H9 (cell line): ENCODE results near the gene CLN3. TPM values are rescaled to one million over a fixed set of nuclear protein-coding genes. Genes with fewer than 3 reads are reported as not detected.

Experiments
- DNase-seq: peaks from one replicate; pipeline ENCODE4 v3.0.0-alpha.2; 2017
- H2AFZ ChIP-seq: one replicate; pipeline ENCODE4 v1.6.1; 2013; ENCODE audit warnings: mild to moderate bottlenecking, low read length, control low read depth, moderate library complexity
- H2AK5ac ChIP-seq: 2 replicates; pipeline ENCODE4 v1.6.1; 2013; ENCODE audit warnings: low read length, control low read depth, mixed read lengths; ENCODE audit not compliant: insufficient read length
- H2BK120ac ChIP-seq: one replicate; pipeline ENCODE4 v1.6.1; 2013; ENCODE audit warnings: low read depth, mild to moderate bottlenecking, low read length, control low read depth, inconsistent platforms; ENCODE audit not compliant: poor library complexity, severe bottlenecking
- H2BK12ac ChIP-seq: 2 replicates; pipeline ENCODE4 v1.6.1; 2013; ENCODE audit warnings: low read length, control low read depth, mixed read lengths, low read depth; ENCODE audit not compliant: insufficient read length
- H2BK15ac ChIP-seq: 2 replicates; pipeline ENCODE4 v1.6.1; 2013; ENCODE audit warnings: low read depth, low read length, control low read depth
- H2BK20ac ChIP-seq: one replicate; pipeline ENCODE4 v1.6.1; 2013; ENCODE audit warnings: low read depth, mild to moderate bottlenecking, low read length, control low read depth, inconsistent platforms; ENCODE audit not compliant: poor library complexity, severe bottlenecking
- H2BK5ac ChIP-seq: 2 replicates; pipeline ENCODE4 v1.6.1; 2013; ENCODE audit warnings: low read length, control low read depth, mixed read lengths; ENCODE audit not compliant: insufficient read length
- H3K14ac ChIP-seq: 2 replicates; pipeline ENCODE4 v1.6.1; 2013; ENCODE audit warnings: low read length, control low read depth; ENCODE audit not compliant: insufficient read depth
- H3K18ac ChIP-seq: 2 replicates; pipeline ENCODE4 v1.6.1; 2013; ENCODE audit warnings: low read depth, mild to moderate bottlenecking, mixed read lengths, low read length, control low read depth; ENCODE audit not compliant: insufficient read length
- H3K23ac ChIP-seq: 2 replicates; pipeline ENCODE4 v1.6.1; 2013; ENCODE audit warnings: low read length, control low read depth, mixed read lengths, low read depth; ENCODE audit not compliant: insufficient read length
- H3K23me2 ChIP-seq: 2 replicates; pipeline ENCODE4 v1.6.1; 2013; ENCODE audit warnings: low read depth, mild to moderate bottlenecking, mixed read lengths, low read length, control low read depth; ENCODE audit not compliant: insufficient read length, poor library complexity, severe bottlenecking
- H3K27ac ChIP-seq: 2 replicates; pipeline ENCODE4 v1.5.1; 2013; ENCODE audit warnings: low read length, control low read depth, mixed read lengths, low read depth; ENCODE audit not compliant: insufficient read length
- H3K27me3 ChIP-seq: 2 replicates; pipeline ENCODE4 v1.6.1; 2013; ENCODE audit warnings: low read length, control low read depth, inconsistent platforms; ENCODE audit not compliant: insufficient read depth
- H3K4ac ChIP-seq: 2 replicates; pipeline ENCODE4 v1.6.1; 2013; ENCODE audit warnings: low read depth, mild to moderate bottlenecking, control low read depth, inconsistent platforms, low read length, moderate library complexity
- H3K4me1 ChIP-seq: 2 replicates; pipeline ENCODE4 v1.6.1; 2013; ENCODE audit warnings: low read length, control low read depth, inconsistent platforms; ENCODE audit not compliant: insufficient read depth
- H3K4me2 ChIP-seq: 2 replicates; pipeline ENCODE4 v1.6.1; 2013; ENCODE audit warnings: low read length, control low read depth, mixed read lengths; ENCODE audit not compliant: insufficient read length, insufficient read depth
- H3K56ac ChIP-seq: 2 replicates; pipeline ENCODE4 v1.6.1; 2013; ENCODE audit warnings: low read depth, mild to moderate bottlenecking, mixed read lengths, low read length, control low read depth; ENCODE audit not compliant: insufficient read length
- H3K79me1 ChIP-seq: 2 replicates; pipeline ENCODE4 v1.6.1; 2013; ENCODE audit warnings: low read depth, mild to moderate bottlenecking, moderate library complexity, low read length, control low read depth, inconsistent platforms; ENCODE audit not compliant: insufficient read depth, poor library complexity, severe bottlenecking
- H3K79me2 ChIP-seq: 2 replicates; pipeline ENCODE4 v1.6.1; 2013; ENCODE audit warnings: low read length, control low read depth, inconsistent platforms; ENCODE audit not compliant: insufficient read depth
- H3K9ac ChIP-seq: 2 replicates; pipeline ENCODE4 v1.6.1; 2013; ENCODE audit warnings: low read length, control low read depth, mixed read lengths; ENCODE audit not compliant: insufficient read length; ENCODE audit errors: extremely low read depth
- H3K9me3 ChIP-seq: one replicate; pipeline ENCODE4 v1.6.1; 2013; ENCODE audit warnings: low read depth, low read length, inconsistent platforms; ENCODE audit not compliant: control insufficient read depth
- H3T11ph ChIP-seq: one replicate; pipeline ENCODE4 v1.6.1; 2013; ENCODE audit warnings: mild to moderate bottlenecking, low read length, control low read depth, inconsistent platforms
- H4K20me1 ChIP-seq: one replicate; pipeline ENCODE4 v1.6.1; 2013; ENCODE audit not compliant: control insufficient read depth, insufficient read length, insufficient read depth
- H4K5ac ChIP-seq: 2 replicates; pipeline ENCODE4 v1.6.1; 2013; ENCODE audit warnings: low read depth, mild to moderate bottlenecking, mixed read lengths, low read length, control low read depth; ENCODE audit not compliant: insufficient read length
- H4K8ac ChIP-seq: replicated peaks from 2 replicates; pipeline ENCODE4 v1.6.1; 2013; ENCODE audit warnings: low read length, control low read depth, mixed read lengths, low read depth; ENCODE audit not compliant: insufficient read length
- H4K91ac ChIP-seq: 2 replicates; pipeline ENCODE4 v1.6.1; 2013; ENCODE audit warnings: low read depth, mild to moderate bottlenecking, moderate library complexity, mixed read lengths, low read length, control low read depth; ENCODE audit not compliant: insufficient read length
- H3K27ac Mint-ChIP-seq, 3 experiments: 2 replicates in 2 of 3; 3 replicates in 1 of 3; pipeline ENCODE4 v1.8.0; 2020 to 2021; ENCODE audit warnings: mixed read lengths in 3 of 3, mild to moderate bottlenecking in 1 of 3, moderate library complexity in 1 of 3
- H3K27me3 Mint-ChIP-seq: 2 replicates; pipeline ENCODE4 v1.8.0; 2021; ENCODE audit warnings: low read depth, mild to moderate bottlenecking, moderate library complexity, mixed read lengths
- H3K36me3 Mint-ChIP-seq, 3 experiments: 2 replicates in 2 of 3; 3 replicates in 1 of 3; pipeline ENCODE4 v1.8.0; 2020 to 2021; ENCODE audit warnings: low read depth in 3 of 3, mixed read lengths in 3 of 3; ENCODE audit not compliant: insufficient read depth in 1 of 3
- H3K4me1 Mint-ChIP-seq, 2 experiments: 2 replicates each; pipeline ENCODE4 v1.8.0; 2020; ENCODE audit warnings: mixed read lengths in 2 of 2
- H3K4me3 Mint-ChIP-seq, 2 experiments: 2 replicates in 1 of 2; 3 replicates in 1 of 2; pipeline ENCODE4 v1.8.0; 2020 to 2021; ENCODE audit warnings: mild to moderate bottlenecking in 2 of 2, mixed read lengths in 2 of 2, moderate library complexity in 1 of 2
- H3K9me3 Mint-ChIP-seq, 2 experiments: 2 replicates in 1 of 2; 3 replicates in 1 of 2; pipeline ENCODE4 v1.8.0; 2020; ENCODE audit warnings: mild to moderate bottlenecking in 2 of 2, mixed read lengths in 2 of 2, moderate library complexity in 1 of 2
- WGBS: extraction: QIAGEN DNeasy Blood & Tissue Kit; methylation state at CpG from one replicate; pipeline ENCODE4 v1.1.7; 2013; ENCODE audit warnings: missing lambda C conversion rate, low lambda C conversion rate, mixed read lengths; ENCODE audit not compliant: insufficient read length; ENCODE audit errors: extremely low coverage; 5-methylcytosine and 5-hydroxymethylcytosine counted together
- total RNA-seq: library from RNA; stranded (reverse); gene quantifications from 2 replicates; pipeline ENCODE4 v1.2.1, GENCODE V29; 2021
- TF ChIP-seq, protein P1 (sequence below): fragments of 200-600 bp; sonication (generic); conservative IDR thresholded peaks from 3 replicates; pipeline ENCODE4 v1.8.0; 2021; ENCODE audit warnings: antibody characterized with exemption, mild to moderate bottlenecking

Gene CLN3
- total RNA-seq, 1 experiment from 2014 or later: 21.4 TPM

DNA sequence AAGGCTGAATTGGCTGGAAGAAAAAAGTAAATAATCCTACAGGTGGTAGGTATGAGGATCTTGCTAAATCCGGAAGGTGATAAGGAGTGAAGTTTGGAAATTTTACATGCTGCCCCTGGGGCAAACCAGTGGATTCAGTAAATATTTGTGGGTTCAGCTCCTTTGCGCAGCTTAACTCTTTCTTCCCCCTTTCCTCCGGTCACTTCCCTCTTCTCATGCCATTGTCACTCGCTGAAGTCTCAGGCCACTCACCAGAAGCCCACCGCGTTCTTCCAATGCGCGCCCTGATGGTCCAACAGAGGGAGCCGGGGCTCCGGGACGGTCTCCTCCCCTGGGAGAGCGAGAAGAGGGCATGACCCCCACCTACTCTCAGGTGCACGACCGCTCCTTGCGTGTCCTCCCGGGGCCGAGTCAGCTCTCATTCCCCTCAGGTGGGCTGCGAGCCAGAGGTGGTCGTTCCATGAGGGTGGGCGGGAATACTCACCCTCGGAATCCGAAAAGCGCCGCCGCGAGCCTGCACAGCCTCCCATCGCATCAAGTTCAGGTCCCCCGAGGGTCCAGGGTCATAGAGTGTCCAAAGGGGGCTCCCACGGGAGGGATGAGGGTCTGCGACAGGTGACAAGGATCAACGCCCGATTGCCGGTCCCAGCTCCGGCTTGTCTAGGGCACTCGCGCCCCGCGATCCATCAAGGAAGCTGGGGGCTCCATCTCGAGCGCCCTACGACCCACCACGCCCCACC lies 474 bp downstream of the CLN3 start:
- H3K27ac Mint-ChIP-seq: peak overlapping the region in 2 of 3 experiments; percentile 100; a peak in 3 of 7 replicates

More for the DNA sequence above, 474 bp downstream of the CLN3 start:
- Histone ChIP-seq H3T11ph (no peak overlapping the region), H2AFZ (no peak overlapping the region), H3K79me2 (no peaks in the 10 kb centered on the region), H3K9ac (peak overlapping the region; percentile 45), H3K23me2 (peaks cover 9% of the 10 kb centered on the region), H2AK5ac (no peak overlapping the region), H4K20me1 (peaks cover 2% of the 10 kb centered on the region), H3K27ac (no peak overlapping the region), H3K56ac (no peak overlapping the region), H3K23ac (no peak overlapping the region), H2BK15ac (no peak overlapping the region), H4K91ac (no peak overlapping the region), H4K5ac (no peak overlapping the region), H3K4ac (no peak overlapping the region), H4K8ac (no peak overlapping the region), H3K4me2 (peak overlapping the region; percentile 63), H3K18ac (no peak overlapping the region), H3K27me3 (no peaks in the 10 kb centered on the region), H2BK5ac (no peak overlapping the region), H3K14ac (no peak overlapping the region), H2BK12ac (no peak overlapping the region), H2BK20ac (no peak overlapping the region), H3K4me1 (no peaks in the 10 kb centered on the region), H2BK120ac (no peak overlapping the region), H3K79me1 (no peaks in the 10 kb centered on the region), H3K9me3 (no peaks in the 10 kb centered on the region)
- no peaks in the 10 kb centered on the region for H3K9me3 Mint-ChIP-seq
- DNase-seq: peak; percentile 59
- H3K4me3 Mint-ChIP-seq: peak overlapping the region; percentile 96 to 97
- WGBS: no CpG with 5 or more reads among the region's 42 CpGs
- peaks cover 4 to 5% of the 10 kb centered on the region in 2 experiments; a peak in 1 of 4 replicates for H3K4me1 Mint-ChIP-seq
- H3K36me3 Mint-ChIP-seq: peaks cover 5 to 15% (median 14%) of the 10 kb centered on the region in 3 experiments; a peak in 6 of 7 replicates
- peaks cover 13% of the 10 kb centered on the region for H3K27me3 Mint-ChIP-seq
- TF ChIP-seq, protein P1, sequence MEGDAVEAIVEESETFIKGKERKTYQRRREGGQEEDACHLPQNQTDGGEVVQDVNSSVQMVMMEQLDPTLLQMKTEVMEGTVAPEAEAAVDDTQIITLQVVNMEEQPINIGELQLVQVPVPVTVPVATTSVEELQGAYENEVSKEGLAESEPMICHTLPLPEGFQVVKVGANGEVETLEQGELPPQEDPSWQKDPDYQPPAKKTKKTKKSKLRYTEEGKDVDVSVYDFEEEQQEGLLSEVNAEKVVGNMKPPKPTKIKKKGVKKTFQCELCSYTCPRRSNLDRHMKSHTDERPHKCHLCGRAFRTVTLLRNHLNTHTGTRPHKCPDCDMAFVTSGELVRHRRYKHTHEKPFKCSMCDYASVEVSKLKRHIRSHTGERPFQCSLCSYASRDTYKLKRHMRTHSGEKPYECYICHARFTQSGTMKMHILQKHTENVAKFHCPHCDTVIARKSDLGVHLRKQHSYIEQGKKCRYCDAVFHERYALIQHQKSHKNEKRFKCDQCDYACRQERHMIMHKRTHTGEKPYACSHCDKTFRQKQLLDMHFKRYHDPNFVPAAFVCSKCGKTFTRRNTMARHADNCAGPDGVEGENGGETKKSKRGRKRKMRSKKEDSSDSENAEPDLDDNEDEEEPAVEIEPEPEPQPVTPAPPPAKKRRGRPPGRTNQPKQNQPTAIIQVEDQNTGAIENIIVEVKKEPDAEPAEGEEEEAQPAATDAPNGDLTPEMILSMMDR: peak; percentile 36; the same call in 1 of the 3 replicates
